Measurements from ENCODE around the gene PMAIP1.

The PMAIP1 gene

GRCh38 chr18:59910967-59911366, 11.2 kb downstream of the PMAIP1 start:
- peak; percentile 59 to 62 for DNase-seq (ENCODE audit: low read depth in 2 of 2)
- H3K4me3 ChIP-seq (replicated peaks in 1 of 2; ENCODE audit: low read depth in 2 of 2, low read length in 2 of 2): no peak overlapping the region
- no peak for TF ChIP-seq CTCF (IDR thresholded peaks at IDR 0.05; ENCODE audit: low read depth, low read length)

GRCh38 chr18:59911600-59911999, 11.8 kb downstream of the PMAIP1 start:
- DNase-seq (ENCODE audit: low read depth in 2 of 2): peak in 1 of 2 donors; percentile 16
- TF ChIP-seq CTCF (IDR thresholded peaks at IDR 0.05; ENCODE audit: low read depth, low read length): no peak
- no peak overlapping the region for H3K4me3 ChIP-seq (replicated peaks in 1 of 2; ENCODE audit: low read depth in 2 of 2, low read length in 2 of 2)

GRCh38 chr18:59912007-59912550, 12.3 kb downstream of the PMAIP1 start:
- DNase-seq (ENCODE audit: low read depth in 2 of 2): peak in 1 of 2 donors; percentile 31
- H3K4me3 ChIP-seq (replicated peaks in 1 of 2; ENCODE audit: low read depth in 2 of 2, low read length in 2 of 2): no peak overlapping the region
- no peak for TF ChIP-seq CTCF (IDR thresholded peaks at IDR 0.05; ENCODE audit: low read depth, low read length)

- no peak overlapping the region for H3K4me3 ChIP-seq (replicated peaks in 1 of 2; ENCODE audit: low read depth in 2 of 2, low read length in 2 of 2)
- TF ChIP-seq CTCF (IDR thresholded peaks at IDR 0.05; ENCODE audit: low read depth, low read length): no peak
- DNase-seq (ENCODE audit: low read depth in 2 of 2): peak in 1 of 2 donors; percentile 47
These were observed 15.8 kb downstream of the PMAIP1 start for GRCh38 chr18:59915606-59916005.

GRCh38 chr18:59916746-59917145, 16.9 kb downstream of the PMAIP1 start:
- no peak overlapping the region for H3K4me3 ChIP-seq (replicated peaks in 1 of 2; ENCODE audit: low read depth in 2 of 2, low read length in 2 of 2)
- TF ChIP-seq CTCF (IDR thresholded peaks at IDR 0.05; ENCODE audit: low read depth, low read length): no peak
- no peak for DNase-seq (ENCODE audit: low read depth in 2 of 2)

- no peak overlapping the region for H3K4me3 ChIP-seq (replicated peaks in 1 of 2; ENCODE audit: low read depth in 2 of 2, low read length in 2 of 2)
- no peak for TF ChIP-seq CTCF (IDR thresholded peaks at IDR 0.05; ENCODE audit: low read depth, low read length)
- DNase-seq (ENCODE audit: low read depth in 2 of 2): peak; percentile 65 to 85
These were observed 17.6 kb downstream of the PMAIP1 start for GRCh38 chr18:59917422-59917821.

- peak; percentile 62 to 71 for DNase-seq (ENCODE audit: low read depth in 2 of 2)
- TF ChIP-seq CTCF (IDR thresholded peaks at IDR 0.05; ENCODE audit: low read depth, low read length): no peak
- H3K4me3 ChIP-seq (replicated peaks in 1 of 2; ENCODE audit: low read depth in 2 of 2, low read length in 2 of 2): no peak overlapping the region
These were observed 18.5 kb downstream of the PMAIP1 start for GRCh38 chr18:59918320-59918755.
